ENCODE data around the gene DCAF8. TPM values are rescaled to one million over a fixed set of nuclear protein-coding genes. Genes with fewer than 3 reads are reported as not detected.

DCAF8 gene
- total RNA-seq, 2 experiments from 2014 or later: 86.9 to 94.1 TPM

DNA sequence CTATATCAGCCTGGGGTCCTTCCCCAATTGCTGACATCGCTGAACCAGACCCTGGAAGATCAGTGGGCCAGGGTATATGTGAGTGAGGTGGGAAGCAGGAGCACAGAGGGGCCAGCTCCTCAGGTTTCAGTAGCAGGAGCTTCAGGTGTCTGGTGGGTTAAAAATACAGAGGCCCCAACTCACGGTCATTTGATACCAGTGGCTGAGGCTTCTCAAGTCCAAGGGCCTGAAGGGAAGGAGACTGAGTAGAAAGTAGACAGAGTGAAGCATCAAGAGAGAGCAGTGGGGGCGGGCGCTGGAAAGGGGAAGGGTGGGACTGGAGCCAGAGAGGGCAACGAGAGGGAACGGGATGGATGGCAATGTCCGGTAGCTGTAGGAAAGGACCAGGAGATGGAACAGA, 74.0 kb downstream of the DCAF8 start:
- Mint-ChIP-seq H3K4me3 (no peak overlapping the region), H3K36me3 (no peaks in the 10 kb centered on the region), H3K4me1 (no peaks in the 10 kb centered on the region), H3K9me3 (no peaks in the 10 kb centered on the region), H3K27ac (no peak overlapping the region), H3K27me3 (no peaks in the 10 kb centered on the region)
- no peak for DNase-seq

DNA sequence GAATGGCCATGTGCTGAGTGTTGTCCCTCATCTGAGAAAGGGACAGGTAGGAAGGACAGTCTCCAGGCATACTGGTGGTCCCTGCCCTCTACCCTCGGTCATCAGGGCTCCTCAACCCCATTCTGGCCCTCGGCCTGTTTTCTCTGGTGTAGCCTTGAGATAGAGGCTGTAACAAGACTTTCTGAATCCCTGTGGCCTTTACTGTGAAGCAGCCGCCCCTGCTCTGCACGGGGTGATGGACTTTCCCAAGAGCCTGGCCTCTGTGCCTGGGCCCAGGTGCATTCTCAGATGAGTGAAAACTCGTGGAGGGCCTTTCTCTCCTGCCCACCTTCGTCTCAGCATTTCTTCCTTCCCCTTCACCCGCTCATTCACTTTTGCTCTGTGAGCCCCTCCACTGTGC, 74.9 kb downstream of the DCAF8 start:
- no peak for DNase-seq
- Mint-ChIP-seq H3K9me3 (no peaks in the 10 kb centered on the region), H3K27ac (no peak overlapping the region), H3K27me3 (no peaks in the 10 kb centered on the region), H3K36me3 (no peaks in the 10 kb centered on the region), H3K4me1 (no peaks in the 10 kb centered on the region), H3K4me3 (no peak overlapping the region)

DNA sequence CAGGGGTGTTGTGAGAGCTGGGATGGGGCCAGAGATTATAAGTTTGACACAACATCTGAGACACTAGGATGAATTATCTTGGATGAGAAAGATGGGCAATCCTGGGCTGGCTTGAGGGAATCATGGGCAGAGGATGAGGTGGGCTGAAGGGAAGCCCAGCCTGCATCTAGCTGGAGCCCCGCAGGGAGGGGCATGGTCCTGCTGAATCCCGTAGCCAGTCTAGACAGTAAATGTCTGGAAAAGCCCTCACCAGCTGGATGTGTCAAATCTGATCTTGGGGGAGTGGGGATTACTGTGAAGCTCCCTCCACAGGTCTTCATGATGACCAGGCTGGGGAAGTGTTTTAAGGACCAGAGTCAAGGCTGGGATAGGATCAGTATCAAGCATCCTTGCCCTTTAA, 75.6 kb downstream of the DCAF8 start:
- H3K27ac Mint-ChIP-seq: no peak overlapping the region
- no peaks in the 10 kb centered on the region for H3K9me3 Mint-ChIP-seq
- DNase-seq: no peak
- no peaks in the 10 kb centered on the region for H3K4me1 Mint-ChIP-seq
- H3K36me3 Mint-ChIP-seq: no peaks in the 10 kb centered on the region
- no peak overlapping the region for H3K4me3 Mint-ChIP-seq
- H3K27me3 Mint-ChIP-seq: no peaks in the 10 kb centered on the region

DNA sequence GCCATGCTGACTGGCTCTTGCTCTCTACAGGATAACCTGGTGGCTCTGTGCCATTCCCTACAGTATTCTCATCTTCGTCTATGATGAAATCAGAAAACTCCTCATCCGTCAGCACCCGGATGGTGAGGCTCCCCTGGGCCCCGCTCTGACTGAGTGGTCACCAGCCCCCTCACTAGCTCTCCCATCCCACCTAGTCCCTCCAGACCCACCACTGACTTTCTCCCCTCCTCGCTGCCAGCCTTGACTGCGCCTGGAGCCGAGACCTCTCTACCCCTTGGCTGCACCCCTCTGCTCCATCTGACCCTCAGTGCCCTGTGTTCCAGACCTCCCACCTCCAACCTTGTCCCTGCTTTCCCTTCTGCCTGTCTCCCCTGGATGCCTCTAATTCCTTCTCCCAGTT, 76.1 kb downstream of the DCAF8 start:
- no peak overlapping the region for H3K4me3 Mint-ChIP-seq
- H3K4me1 Mint-ChIP-seq: no peaks in the 10 kb centered on the region
- H3K27ac Mint-ChIP-seq: no peak overlapping the region
- H3K36me3 Mint-ChIP-seq: no peaks in the 10 kb centered on the region
- no peak for DNase-seq
- no peaks in the 10 kb centered on the region for H3K9me3 Mint-ChIP-seq
- no peaks in the 10 kb centered on the region for H3K27me3 Mint-ChIP-seq

DNA sequence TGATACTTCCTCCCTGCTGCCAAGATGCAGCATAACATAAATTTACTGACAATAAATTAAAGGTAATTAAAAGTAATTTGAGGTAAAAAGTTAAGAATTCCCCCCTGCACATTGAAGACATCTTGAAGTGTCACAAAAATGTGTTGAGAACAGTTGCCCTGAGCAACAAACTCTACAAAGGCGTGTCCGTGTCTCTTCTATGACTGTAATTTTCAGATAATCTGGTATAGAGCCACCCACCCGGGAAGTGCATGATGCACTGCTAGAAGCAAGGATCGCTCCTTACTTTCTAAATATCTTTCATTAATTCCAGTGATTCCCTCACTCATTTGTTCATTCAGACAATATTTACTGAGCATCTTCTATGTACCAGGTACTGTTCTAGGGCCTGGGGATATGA, 83.0 kb downstream of the DCAF8 start:
- H3K4me1 Mint-ChIP-seq: no peaks in the 10 kb centered on the region
- no peak for DNase-seq
- no peaks in the 10 kb centered on the region for H3K9me3 Mint-ChIP-seq
- H3K27me3 Mint-ChIP-seq: peaks cover 4% of the 10 kb centered on the region
- H3K4me3 Mint-ChIP-seq: no peak overlapping the region
- no peak overlapping the region for H3K27ac Mint-ChIP-seq
- no peaks in the 10 kb centered on the region for H3K36me3 Mint-ChIP-seq

DNA sequence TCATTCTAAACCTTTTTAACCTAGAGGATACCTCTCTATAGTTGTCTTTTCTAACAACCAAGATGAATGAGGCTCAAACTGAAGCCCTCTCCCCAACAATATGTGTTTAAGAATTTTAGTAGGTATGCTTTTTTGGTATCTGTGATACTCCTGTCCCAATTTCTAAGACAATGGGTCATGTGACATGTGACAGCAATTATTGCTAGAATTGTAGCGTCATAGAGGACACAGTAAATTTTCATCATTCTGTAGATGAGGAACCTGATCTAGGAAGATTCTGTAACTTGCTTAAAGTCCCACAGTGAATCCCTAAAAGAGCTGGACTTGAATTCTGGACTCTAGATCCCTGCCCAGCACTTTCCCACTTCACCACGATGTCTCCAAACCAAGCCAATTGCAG, 83.6 kb downstream of the DCAF8 start:
- H3K4me3 Mint-ChIP-seq: no peak overlapping the region
- no peaks in the 10 kb centered on the region for H3K36me3 Mint-ChIP-seq
- no peaks in the 10 kb centered on the region for H3K4me1 Mint-ChIP-seq
- H3K27ac Mint-ChIP-seq: no peak overlapping the region
- H3K27me3 Mint-ChIP-seq: peaks cover 4% of the 10 kb centered on the region
- no peak for DNase-seq
- H3K9me3 Mint-ChIP-seq: no peaks in the 10 kb centered on the region

DNA sequence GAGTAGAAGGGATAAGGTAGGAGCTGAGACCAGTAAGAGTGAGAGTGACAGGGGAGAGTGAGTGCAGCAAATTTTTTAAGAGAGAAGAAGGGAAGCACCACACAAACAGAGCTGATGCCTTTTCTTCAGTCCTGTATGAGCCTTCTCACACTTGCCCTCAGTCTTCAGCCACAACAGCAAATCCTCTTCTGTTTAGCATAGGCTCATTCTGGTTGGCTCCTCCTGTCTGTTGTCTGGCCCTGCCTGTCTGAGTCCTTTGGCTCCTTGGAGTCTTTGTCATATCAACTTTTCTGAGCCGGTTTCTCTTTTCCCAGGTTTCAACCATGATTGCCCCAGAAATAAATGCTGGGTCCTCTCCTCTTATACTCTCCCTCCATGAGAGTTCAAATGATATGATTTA, 84.7 kb downstream of the DCAF8 start:
- no peak for DNase-seq
- H3K4me3 Mint-ChIP-seq: no peak overlapping the region
- H3K36me3 Mint-ChIP-seq: no peaks in the 10 kb centered on the region
- H3K27ac Mint-ChIP-seq: no peak overlapping the region
- H3K4me1 Mint-ChIP-seq: no peaks in the 10 kb centered on the region
- peaks cover 4% of the 10 kb centered on the region for H3K27me3 Mint-ChIP-seq
- no peaks in the 10 kb centered on the region for H3K9me3 Mint-ChIP-seq

DNA sequence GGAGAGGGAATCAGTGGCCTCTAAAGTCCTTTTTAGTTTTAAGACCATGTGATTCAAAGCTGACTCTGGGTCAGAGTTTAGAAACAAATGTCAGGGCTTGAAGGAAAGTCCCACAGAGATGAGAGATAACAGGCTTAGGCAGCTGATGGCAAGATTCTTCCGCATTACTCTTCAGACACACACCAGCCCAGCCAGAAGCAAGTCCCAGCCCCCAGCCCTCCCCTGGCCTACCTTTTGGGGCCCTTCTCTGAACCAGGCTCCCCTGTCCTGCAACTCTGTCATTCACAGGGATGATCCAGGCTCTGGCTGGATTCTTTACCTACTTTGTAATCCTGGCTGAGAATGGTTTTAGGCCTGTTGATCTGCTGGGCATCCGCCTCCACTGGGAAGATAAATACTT, 85.1 kb downstream of the DCAF8 start:
- no peak overlapping the region for H3K4me3 Mint-ChIP-seq
- H3K4me1 Mint-ChIP-seq: no peaks in the 10 kb centered on the region
- H3K9me3 Mint-ChIP-seq: no peaks in the 10 kb centered on the region
- H3K27me3 Mint-ChIP-seq: peaks cover 5% of the 10 kb centered on the region
- no peak overlapping the region for H3K27ac Mint-ChIP-seq
- H3K36me3 Mint-ChIP-seq: no peaks in the 10 kb centered on the region
- DNase-seq: no peak

DNA sequence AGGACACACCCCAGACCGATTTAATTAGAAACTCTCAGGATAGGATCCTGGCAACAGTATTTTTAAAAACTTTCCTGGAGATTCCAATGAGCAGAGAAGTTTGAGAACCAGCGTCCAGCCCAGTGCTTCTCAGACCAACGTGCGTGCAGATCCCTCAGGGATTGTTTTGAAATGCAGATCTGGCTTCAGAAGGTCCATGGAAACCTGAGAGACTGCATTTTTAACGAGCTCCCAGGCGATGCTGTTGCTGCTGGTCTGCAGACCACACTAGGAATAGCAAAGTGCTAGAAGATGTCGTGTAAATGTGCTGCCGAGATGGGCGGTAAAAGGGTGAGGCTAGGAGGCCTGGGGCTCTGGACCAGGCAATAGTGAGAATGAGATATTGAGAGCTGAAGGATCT, 90.4 kb downstream of the DCAF8 start:
- peaks cover 14% of the 10 kb centered on the region for H3K27me3 Mint-ChIP-seq
- H3K4me1 Mint-ChIP-seq: peaks cover 22% of the 10 kb centered on the region
- no peak overlapping the region for H3K27ac Mint-ChIP-seq
- no peaks in the 10 kb centered on the region for H3K36me3 Mint-ChIP-seq
- H3K9me3 Mint-ChIP-seq: no peaks in the 10 kb centered on the region
- no peak overlapping the region for H3K4me3 Mint-ChIP-seq
- no peak for DNase-seq

DNA sequence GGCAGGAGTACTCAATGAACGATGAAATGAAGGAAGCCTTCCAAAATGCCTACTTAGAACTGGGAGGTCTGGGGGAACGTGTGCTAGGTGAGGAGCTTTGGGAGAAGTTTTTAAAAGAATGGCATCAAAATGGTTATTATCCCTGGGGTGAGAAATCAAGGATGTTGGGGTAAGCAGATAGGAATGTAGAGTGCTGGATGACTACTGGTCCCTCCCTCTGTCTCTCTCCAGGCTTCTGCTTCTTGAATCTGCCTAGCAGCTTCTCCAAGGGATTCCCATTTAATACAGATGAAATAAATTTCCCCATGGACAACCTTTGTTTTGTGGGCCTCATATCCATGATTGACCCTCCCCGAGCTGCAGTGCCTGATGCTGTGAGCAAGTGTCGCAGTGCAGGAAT, 91.0 kb downstream of the DCAF8 start:
- H3K4me3 Mint-ChIP-seq: no peak overlapping the region
- peaks cover 26% of the 10 kb centered on the region for H3K4me1 Mint-ChIP-seq
- H3K9me3 Mint-ChIP-seq: no peaks in the 10 kb centered on the region
- H3K27me3 Mint-ChIP-seq: peaks cover 14% of the 10 kb centered on the region
- DNase-seq: no peak
- H3K36me3 Mint-ChIP-seq: no peaks in the 10 kb centered on the region
- no peak overlapping the region for H3K27ac Mint-ChIP-seq

DNA sequence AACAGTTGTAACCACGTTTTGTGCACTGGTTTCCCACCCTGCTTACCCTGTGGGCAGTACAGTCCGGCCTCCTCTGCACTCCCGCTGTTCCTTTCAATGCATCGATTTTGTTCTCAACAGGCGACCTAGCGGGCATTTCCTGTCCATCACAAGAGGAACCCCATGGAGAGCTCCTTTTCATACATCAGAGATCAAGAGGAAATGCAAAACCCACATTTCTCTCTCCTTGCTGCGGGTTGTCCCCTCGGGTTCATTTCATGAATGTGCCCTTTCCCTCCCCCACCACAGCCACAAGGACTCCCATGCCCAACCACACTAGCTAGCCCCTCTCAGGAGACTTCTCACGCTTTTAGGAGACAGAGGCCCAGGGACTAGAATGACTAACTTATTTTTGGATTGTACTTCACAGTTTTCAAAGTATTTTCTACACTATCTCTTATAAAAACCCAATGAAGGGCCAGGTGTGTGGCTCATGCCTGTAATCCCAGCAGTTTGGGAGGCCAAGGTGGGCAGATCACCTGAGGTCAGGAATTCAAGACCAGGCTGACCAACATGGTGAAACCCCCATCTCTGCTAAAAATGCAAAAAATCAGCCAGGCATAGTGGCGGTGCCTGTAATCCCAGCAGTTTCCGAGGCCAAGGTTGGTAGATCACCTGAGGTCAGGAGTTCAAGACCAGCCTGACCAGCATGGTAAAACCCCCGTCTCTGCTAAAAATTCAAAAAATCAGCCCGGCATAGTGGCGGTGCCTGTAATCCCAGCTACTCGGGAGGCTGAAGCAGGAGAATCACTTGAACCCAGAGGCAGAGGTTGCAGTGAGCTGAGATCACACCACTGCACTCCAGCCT, 92.6 kb downstream of the DCAF8 start:
- peaks cover 27% of the 10 kb centered on the region for H3K4me1 Mint-ChIP-seq
- peaks cover 19% of the 10 kb centered on the region for H3K27me3 Mint-ChIP-seq
- no peaks in the 10 kb centered on the region for H3K36me3 Mint-ChIP-seq
- peak; percentile 64 for DNase-seq
- H3K4me3 Mint-ChIP-seq: peak overlapping the region; percentile 4
- H3K9me3 Mint-ChIP-seq: no peaks in the 10 kb centered on the region
- H3K27ac Mint-ChIP-seq: peak overlapping the region; percentile 46

DNA sequence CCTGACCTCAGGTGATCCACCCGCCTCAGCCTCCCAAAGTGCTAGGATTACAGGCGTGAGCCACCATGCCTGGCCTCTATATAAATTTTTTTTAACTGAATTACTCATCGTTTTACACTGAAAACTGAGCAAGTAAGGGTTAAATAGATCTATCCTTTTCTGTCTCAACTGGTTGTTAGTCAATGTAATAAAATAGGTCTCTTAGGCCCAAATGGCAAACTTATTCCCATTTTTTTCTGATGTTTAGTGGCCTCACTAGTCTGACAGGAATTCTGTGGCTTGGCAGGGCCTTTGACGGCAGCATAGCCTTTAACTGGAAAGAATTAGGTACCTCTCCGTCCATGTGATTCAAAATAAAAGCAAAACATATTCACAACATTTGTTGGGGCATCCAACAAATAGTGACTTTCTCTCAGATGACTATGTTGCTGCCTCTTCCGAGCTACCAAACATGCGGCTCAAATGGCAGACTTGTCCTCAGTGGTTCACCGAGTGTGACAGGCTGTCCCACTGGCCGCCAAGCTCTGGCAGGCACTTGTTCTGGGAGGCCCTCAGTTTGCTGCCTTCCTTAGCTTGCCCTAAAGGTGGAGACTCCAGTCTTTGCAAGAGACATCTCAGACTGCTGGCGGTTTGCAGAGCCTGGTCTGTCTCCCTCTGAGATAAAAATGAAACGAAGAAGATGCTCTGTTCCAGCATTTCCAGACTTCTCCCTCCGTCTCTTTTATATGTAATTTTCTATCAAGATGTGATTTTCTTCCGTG, 93.6 kb downstream of the DCAF8 start:
- Mint-ChIP-seq H3K36me3 (no peaks in the 10 kb centered on the region), H3K27me3 (peaks cover 23% of the 10 kb centered on the region), H3K4me3 (no peak overlapping the region), H3K9me3 (no peaks in the 10 kb centered on the region), H3K4me1 (peaks cover 27% of the 10 kb centered on the region), H3K27ac (peak overlapping the region; percentile 46)
- no peak for DNase-seq

DNA sequence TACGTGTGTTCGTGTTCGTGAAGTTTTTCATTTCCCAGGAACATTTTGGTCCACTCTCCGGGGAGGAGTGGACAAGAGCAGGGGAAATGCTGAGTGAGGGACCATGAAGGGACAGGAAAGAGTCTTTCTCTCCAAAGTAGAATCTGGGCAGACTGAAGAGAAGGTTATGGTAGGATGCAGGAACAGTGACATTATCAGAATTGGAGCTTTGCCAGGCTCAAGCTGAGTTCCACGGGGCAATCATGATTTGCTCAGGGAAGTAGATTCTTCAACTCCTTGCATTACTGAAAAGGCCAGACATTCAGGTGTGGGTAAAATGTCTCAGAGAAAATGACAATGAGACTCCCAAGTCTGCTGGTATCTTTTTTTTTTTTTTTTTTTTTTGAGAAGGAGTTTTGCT, 94.3 kb downstream of the DCAF8 start:
- Mint-ChIP-seq H3K27ac (no peak overlapping the region), H3K27me3 (peaks cover 29% of the 10 kb centered on the region), H3K9me3 (no peaks in the 10 kb centered on the region), H3K36me3 (no peaks in the 10 kb centered on the region), H3K4me1 (peaks cover 27% of the 10 kb centered on the region), H3K4me3 (no peak overlapping the region)
- DNase-seq: no peak

DNA sequence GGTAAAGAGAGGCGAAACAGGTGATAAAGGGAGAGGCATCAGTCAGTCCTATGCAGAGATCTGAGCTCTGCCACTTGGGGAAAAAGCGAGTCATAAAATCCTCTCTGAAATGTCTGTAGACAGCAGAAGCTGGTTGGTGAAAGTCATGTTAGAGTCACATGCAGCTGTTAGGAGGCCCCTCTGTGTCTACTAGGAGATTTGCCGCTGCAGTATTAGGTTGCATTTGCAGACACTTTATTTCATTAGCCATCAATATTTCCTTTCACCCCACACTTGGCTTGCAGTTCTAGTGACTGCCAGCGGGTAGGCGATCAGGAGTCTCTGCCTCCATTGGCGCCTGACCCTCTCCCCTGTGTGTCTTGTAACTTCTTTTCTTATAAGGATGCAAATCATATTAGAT, 94.8 kb downstream of the DCAF8 start:
- Mint-ChIP-seq H3K4me1 (peaks cover 27% of the 10 kb centered on the region), H3K27ac (no peak overlapping the region), H3K9me3 (no peaks in the 10 kb centered on the region), H3K36me3 (no peaks in the 10 kb centered on the region), H3K4me3 (no peak overlapping the region), H3K27me3 (peaks cover 29% of the 10 kb centered on the region)
- DNase-seq: peak; percentile 26

DNA sequence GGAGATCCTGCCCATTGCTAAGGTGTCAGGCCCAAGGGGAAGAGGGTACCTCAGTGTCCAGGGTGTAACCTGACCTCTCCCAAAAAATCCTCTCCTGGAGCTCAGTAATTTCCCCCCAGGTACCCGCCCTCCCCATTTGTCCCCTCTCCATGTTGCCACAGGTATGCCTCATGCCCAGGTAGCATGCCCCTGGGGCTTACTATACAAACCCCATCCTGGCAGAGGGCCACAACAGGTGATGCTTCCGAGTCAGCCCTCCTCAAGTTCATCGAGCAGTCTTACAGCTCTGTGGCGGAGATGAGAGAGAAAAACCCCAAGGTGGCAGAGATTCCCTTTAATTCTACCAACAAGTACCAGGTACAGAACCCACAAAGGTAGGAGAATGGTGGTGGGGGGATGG, 95.3 kb downstream of the DCAF8 start:
- Mint-ChIP-seq H3K36me3 (no peaks in the 10 kb centered on the region), H3K4me3 (no peak overlapping the region), H3K9me3 (no peaks in the 10 kb centered on the region), H3K4me1 (peaks cover 27% of the 10 kb centered on the region), H3K27me3 (peaks cover 27% of the 10 kb centered on the region), H3K27ac (no peak overlapping the region)
- DNase-seq: no peak

All from activated naive CD8-positive, alpha-beta T cell treated with anti-CD3 and anti-CD28 coated beads for 36 hours (primary cell).